Stimulated activated memory B cell treated with anti-CD40 and anti-IgM and Interleukin-4, amounts not matched to agents 10 μg/mL and 1 μg/mL and 100 μg/mL, for 72 hours (primary cell): ENCODE measurements around the gene KLF9.
"Not testable (repeated sequence)": the region's sequence is repeated elsewhere in the genome, so short reads cannot be mapped to it uniquely, and the experiment has no call there.

Experiments used
- ATAC-seq: fragments of 150-1000 bp; cut with Tn5 transposase; 2 replicates; pipeline ENCODE4 v1.10.0; 2021
- H3K27ac Mint-ChIP-seq: one replicate; pipeline ENCODE4 v1.8.0; 2022; ENCODE audit warnings: mild to moderate bottlenecking, mixed read lengths
- H3K27me3 Mint-ChIP-seq: one replicate; pipeline ENCODE4 v1.8.0; 2022; ENCODE audit warnings: mixed read lengths
- H3K36me3 Mint-ChIP-seq: one replicate; pipeline ENCODE4 v1.8.0; 2022; ENCODE audit warnings: mixed read lengths
- H3K4me1 Mint-ChIP-seq: one replicate; pipeline ENCODE4 v1.8.0; 2022; ENCODE audit warnings: mixed read lengths
- H3K4me3 Mint-ChIP-seq: one replicate; pipeline ENCODE4 v1.8.0; 2022; ENCODE audit warnings: mild to moderate bottlenecking, moderate library complexity, mixed read lengths
- H3K9me3 Mint-ChIP-seq: one replicate; pipeline ENCODE4 v1.8.0; 2022; ENCODE audit warnings: mixed read lengths

The KLF9 gene

GRCh38 chr9:70401241-70401640 lies 13.2 kb downstream of the KLF9 start:
- H3K27me3 Mint-ChIP-seq, H3K27ac Mint-ChIP-seq, H3K36me3 Mint-ChIP-seq, H3K4me3 Mint-ChIP-seq, ATAC-seq, H3K9me3 Mint-ChIP-seq: not testable (repeated sequence)
- H3K4me1 Mint-ChIP-seq = peaks cover 53% of the 10 kb centered on the region

DNA sequence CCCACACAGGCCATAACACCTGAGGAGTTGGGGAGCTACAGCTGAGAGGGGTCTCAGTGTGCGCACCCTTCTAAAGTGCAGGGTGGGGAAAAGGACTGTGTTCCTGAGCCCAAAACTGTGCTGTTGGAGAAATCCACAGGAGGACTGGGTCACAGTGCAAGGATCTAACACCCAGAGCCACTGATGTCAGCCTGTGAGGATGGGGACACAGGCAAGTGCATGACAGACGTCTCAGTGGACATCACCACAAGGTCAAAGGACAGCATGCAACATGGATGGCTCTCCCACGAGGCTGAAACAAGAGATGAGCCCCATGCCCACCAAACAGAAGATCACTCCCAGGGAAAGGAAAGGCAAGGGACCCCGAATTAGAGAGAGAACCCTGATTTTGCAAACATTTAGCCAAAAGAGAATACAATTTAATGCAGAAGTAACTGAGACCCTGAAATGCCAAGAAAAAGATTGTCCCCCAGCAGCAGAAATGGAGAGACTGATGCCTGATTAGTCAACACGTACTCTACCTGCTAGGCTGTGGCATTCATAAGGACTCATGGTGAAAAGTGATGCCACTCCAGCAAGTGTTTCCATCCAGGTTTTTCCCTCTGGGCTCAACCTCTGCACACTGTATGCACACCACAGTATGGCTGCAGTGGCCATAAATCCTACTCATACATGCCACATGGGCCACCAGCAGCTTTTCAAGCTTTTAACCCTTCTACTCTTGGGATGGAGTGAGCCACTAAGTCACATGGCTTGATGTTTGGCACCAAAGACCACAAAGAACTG lies 14.2 kb downstream of the KLF9 start:
- H3K27ac Mint-ChIP-seq = peak overlapping the region; percentile 88
- H3K36me3 Mint-ChIP-seq = no peaks in the 10 kb centered on the region
- H3K4me3 Mint-ChIP-seq = no peak overlapping the region
- ATAC-seq = no peak
- no peaks in the 10 kb centered on the region for H3K27me3 Mint-ChIP-seq
- H3K4me1 Mint-ChIP-seq = peaks cover 44% of the 10 kb centered on the region
- no peaks in the 10 kb centered on the region for H3K9me3 Mint-ChIP-seq

- ATAC-seq = no peak
- Mint-ChIP-seq H3K27me3 (no peaks in the 10 kb centered on the region), H3K27ac (peak overlapping the region; percentile 88), H3K9me3 (no peaks in the 10 kb centered on the region), H3K4me1 (peaks cover 39% of the 10 kb centered on the region), H3K36me3 (no peaks in the 10 kb centered on the region), H3K4me3 (no peak overlapping the region)
Observed at GRCh38 chr9:70399141-70399540, 15.3 kb downstream of the KLF9 start.

GRCh38 chr9:70398145-70398556 lies 16.3 kb downstream of the KLF9 start:
- Mint-ChIP-seq H3K36me3 (no peaks in the 10 kb centered on the region), H3K9me3 (no peaks in the 10 kb centered on the region), H3K27ac (peak overlapping the region; percentile 88), H3K4me3 (peak overlapping the region; percentile 53), H3K4me1 (peaks cover 42% of the 10 kb centered on the region), H3K27me3 (no peaks in the 10 kb centered on the region)
- ATAC-seq = peak; percentile 98

DNA sequence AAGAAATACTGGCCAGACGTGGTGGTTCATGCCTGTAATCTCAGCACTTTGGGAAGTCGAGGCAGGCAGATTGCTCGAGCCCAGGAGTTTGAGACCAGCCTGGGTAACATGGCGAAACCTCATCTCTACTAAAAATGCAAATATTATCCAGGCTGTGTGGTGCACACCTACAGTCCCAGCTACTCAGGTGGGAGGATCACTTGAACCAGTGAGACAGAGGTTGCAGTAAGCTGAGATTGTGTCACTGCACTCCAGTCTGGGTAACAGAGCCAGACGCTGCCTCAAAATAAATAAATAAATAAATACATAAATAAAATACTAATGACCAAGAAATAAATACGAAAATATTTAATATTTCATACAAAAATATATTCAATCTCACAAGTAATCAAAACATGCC lies 18.8 kb downstream of the KLF9 start:
- H3K27ac Mint-ChIP-seq = peak overlapping the region; percentile 8
- H3K4me3 Mint-ChIP-seq = no peak overlapping the region
- no peaks in the 10 kb centered on the region for H3K9me3 Mint-ChIP-seq
- H3K36me3 Mint-ChIP-seq = no peaks in the 10 kb centered on the region
- no peaks in the 10 kb centered on the region for H3K27me3 Mint-ChIP-seq
- no peak for ATAC-seq
- H3K4me1 Mint-ChIP-seq = peaks cover 61% of the 10 kb centered on the region

DNA sequence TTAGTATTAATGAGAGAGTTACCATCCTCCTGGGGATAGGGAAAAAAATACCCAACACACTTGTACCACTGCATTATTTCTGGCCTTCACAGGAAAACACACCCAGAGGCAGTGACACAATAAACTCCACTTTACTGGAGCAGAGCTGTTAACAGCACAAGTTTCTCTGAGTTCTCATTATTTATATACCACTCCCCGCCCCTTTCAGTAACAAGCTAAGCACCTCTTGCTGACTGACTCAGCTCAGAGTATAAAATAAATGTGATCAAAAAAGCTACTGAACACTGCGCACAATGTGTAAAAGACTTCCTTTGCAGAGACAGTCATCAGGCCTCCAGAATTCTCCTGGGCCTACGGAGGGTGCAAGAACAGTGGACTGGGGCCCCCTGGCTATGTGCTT lies 21.6 kb downstream of the KLF9 start:
- H3K9me3 Mint-ChIP-seq = no peaks in the 10 kb centered on the region
- H3K27me3 Mint-ChIP-seq = no peaks in the 10 kb centered on the region
- H3K4me3 Mint-ChIP-seq = no peak overlapping the region
- no peak overlapping the region for H3K27ac Mint-ChIP-seq
- peaks cover 9% of the 10 kb centered on the region for H3K36me3 Mint-ChIP-seq
- ATAC-seq = no peak
- peaks cover 48% of the 10 kb centered on the region for H3K4me1 Mint-ChIP-seq

DNA sequence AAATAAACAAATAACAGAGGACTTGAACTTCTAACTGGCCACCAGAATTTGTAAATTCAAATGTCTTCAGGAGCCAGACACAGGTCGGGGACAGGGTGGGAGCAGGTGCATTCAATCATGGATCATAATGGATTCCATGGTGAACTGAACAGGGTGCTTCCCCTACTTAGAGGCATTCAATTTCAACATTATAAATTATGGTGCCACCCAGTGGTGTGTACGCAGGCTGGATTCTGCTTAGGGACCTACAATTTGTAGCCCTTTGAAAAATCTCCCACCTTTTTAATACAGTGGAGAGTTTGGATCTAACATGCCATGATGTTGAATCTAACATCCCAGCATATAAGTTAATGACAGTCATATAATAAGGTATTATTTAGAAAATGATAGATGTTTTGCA lies 22.3 kb downstream of the KLF9 start:
- Mint-ChIP-seq H3K4me1 (peaks cover 42% of the 10 kb centered on the region), H3K4me3 (no peak overlapping the region), H3K9me3 (no peaks in the 10 kb centered on the region), H3K27me3 (no peaks in the 10 kb centered on the region), H3K27ac (no peak overlapping the region), H3K36me3 (peaks cover 14% of the 10 kb centered on the region)
- no peak for ATAC-seq

DNA sequence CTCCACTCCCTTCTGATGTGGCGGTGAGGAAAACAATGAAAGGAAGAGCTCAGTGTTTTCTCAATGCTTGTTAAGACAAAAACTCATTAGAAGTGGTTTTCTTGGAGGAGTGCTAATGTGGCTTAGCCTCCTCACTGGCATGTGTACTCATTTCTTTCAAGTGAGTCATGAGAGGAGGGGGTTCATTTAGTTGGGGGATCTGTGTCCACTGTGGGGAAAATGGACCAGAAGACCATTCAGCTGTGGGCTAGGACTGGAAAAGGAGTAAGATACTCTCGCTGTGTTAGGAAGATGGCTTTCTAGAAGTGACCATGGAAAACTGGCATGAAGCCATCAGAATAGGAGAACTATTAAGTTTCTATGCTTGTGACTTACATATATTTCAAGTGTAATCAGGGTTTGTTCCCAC lies 23.5 kb downstream of the KLF9 start:
- Mint-ChIP-seq H3K27ac (no peak overlapping the region), H3K4me3 (no peak overlapping the region), H3K36me3 (peaks cover 24% of the 10 kb centered on the region), H3K9me3 (no peaks in the 10 kb centered on the region), H3K27me3 (no peaks in the 10 kb centered on the region), H3K4me1 (peaks cover 39% of the 10 kb centered on the region)
- no peak for ATAC-seq

DNA sequence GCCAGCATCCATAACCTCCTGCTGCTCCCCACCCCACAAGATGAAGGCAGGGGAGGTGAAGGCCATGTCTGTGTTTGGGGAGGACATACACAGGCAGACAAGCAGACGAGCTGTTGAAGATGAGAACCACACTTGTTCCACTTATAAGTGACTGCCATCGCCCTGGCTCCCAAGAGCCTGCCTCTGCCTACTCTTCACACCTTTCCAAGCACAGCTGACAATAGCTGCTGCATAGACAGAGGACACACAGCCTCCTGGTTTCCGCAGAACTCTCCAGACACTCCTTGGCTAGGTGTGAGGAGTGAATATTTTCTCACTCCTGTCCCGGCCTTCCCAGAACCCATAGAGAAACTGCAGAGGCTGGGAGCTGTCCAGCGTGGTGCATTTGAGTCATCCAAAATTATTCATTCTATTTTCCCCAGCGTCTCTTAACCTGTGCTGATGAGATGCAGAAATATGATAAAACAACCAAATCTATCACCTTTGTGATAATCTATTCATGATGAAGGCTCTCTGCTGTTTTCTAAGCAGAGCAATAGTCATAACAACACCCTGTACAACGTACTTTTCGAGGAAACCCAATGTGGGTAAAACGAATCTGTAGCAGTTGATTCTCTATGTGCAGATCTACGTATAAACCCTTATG lies 24.7 kb downstream of the KLF9 start:
- Mint-ChIP-seq H3K9me3 (no peaks in the 10 kb centered on the region), H3K4me3 (no peak overlapping the region), H3K27me3 (no peaks in the 10 kb centered on the region), H3K27ac (no peak overlapping the region), H3K36me3 (peaks cover 28% of the 10 kb centered on the region), H3K4me1 (peaks cover 39% of the 10 kb centered on the region)
- no peak for ATAC-seq

DNA sequence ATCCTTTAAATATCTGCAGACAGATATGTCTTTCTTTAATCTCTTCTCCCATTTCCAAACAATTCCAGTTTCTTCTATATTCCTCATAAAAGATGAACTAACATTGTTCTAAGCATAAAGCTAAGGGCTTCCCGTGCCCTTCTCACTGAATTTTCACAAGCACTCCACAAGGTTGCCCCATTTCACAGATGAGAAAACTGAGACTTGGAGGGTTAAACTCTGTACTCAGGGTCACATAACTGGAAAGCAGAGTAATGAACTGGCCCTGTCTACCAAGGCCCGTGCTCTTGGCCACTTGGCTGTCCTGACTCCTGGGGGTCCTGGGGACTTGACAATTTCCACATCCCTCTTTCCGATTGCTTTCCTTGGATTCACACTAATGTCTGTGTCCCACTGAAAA lies 25.3 kb downstream of the KLF9 start:
- Mint-ChIP-seq H3K27me3 (no peaks in the 10 kb centered on the region), H3K4me3 (no peak overlapping the region), H3K36me3 (peaks cover 28% of the 10 kb centered on the region), H3K9me3 (no peaks in the 10 kb centered on the region), H3K27ac (no peak overlapping the region), H3K4me1 (peaks cover 39% of the 10 kb centered on the region)
- no peak for ATAC-seq

GRCh38 chr9:70387663-70388062 lies 26.8 kb downstream of the KLF9 start:
- H3K36me3 Mint-ChIP-seq = peaks cover 39% of the 10 kb centered on the region
- H3K9me3 Mint-ChIP-seq = no peaks in the 10 kb centered on the region
- no peaks in the 10 kb centered on the region for H3K27me3 Mint-ChIP-seq
- H3K4me3 Mint-ChIP-seq = no peak overlapping the region
- H3K4me1 Mint-ChIP-seq = peaks cover 31% of the 10 kb centered on the region
- no peak for ATAC-seq
- H3K27ac Mint-ChIP-seq = no peak overlapping the region

DNA sequence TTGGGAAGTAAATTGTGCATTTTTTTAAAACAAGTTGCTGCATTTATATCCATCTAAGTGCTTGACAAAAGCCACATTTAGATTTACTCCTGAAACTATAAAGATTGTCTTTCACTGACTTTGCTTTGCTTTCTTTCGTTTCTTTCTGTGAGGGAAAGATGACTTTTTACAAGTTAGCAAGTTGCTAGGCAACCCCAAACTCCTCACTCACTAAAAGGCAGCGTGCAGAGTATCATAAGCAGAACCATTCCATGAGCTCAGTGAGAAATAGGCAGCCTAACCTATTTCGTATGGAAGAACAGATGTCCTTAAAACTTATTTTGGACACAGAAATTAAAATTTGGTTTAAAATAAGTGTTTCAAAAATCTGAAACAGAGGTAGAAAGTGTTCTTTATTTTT lies 29.0 kb downstream of the KLF9 start:
- peaks cover 12% of the 10 kb centered on the region for H3K4me1 Mint-ChIP-seq
- no peaks in the 10 kb centered on the region for H3K27me3 Mint-ChIP-seq

GRCh38 chr9:70382709-70383605 lies 31.5 kb downstream of the KLF9 start:
- H3K9me3 Mint-ChIP-seq = no peaks in the 10 kb centered on the region
- H3K36me3 Mint-ChIP-seq = peaks cover 35% of the 10 kb centered on the region
- H3K27ac Mint-ChIP-seq = no peak overlapping the region
- no peaks in the 10 kb centered on the region for H3K27me3 Mint-ChIP-seq
- H3K4me3 Mint-ChIP-seq = no peak overlapping the region
- ATAC-seq = no peak
- H3K4me1 Mint-ChIP-seq = no peaks in the 10 kb centered on the region

More for the DNA sequence above, 29.0 kb downstream of the KLF9 start:
- no peaks in the 10 kb centered on the region for H3K9me3 Mint-ChIP-seq
- no peak overlapping the region for H3K4me3 Mint-ChIP-seq
- H3K27ac Mint-ChIP-seq = no peak overlapping the region
- ATAC-seq = no peak
- peaks cover 43% of the 10 kb centered on the region for H3K36me3 Mint-ChIP-seq

GRCh38 chr9:70382046-70382708 lies 32.3 kb downstream of the KLF9 start:
- Mint-ChIP-seq H3K9me3 (no peaks in the 10 kb centered on the region), H3K4me3 (no peak overlapping the region), H3K27me3 (no peaks in the 10 kb centered on the region), H3K4me1 (no peaks in the 10 kb centered on the region), H3K36me3 (peaks cover 30% of the 10 kb centered on the region), H3K27ac (no peak overlapping the region)
- no peak for ATAC-seq
